WTC11 (cell line): ENCODE results near the gene TAAR2. TPM values are rescaled to one million over a fixed set of nuclear protein-coding genes. Genes with fewer than 3 reads are reported as not detected.

Experiments
- ATAC-seq: fragments of 200-7000 bp; cut with Tn5 transposase; 2 replicates; pipeline ENCODE4 v1.10.0; 2021; ENCODE audit warnings: mild to moderate bottlenecking, moderate library complexity
- CTCF ChIA-PET: fragments of 300-600 bp; sonication (Branson Sonifier 250); formaldehyde crosslinking; loops from one replicate; lab custom pipeline; 2021; ENCODE audit warnings: antibody characterized with exemption; lab: Charles Lee
- POLR2A ChIA-PET: fragments of 350-600 bp; sonication (Branson Sonifier 250); formaldehyde crosslinking; loops from one replicate; lab custom pipeline; 2021; ENCODE audit warnings: antibody characterized with exemption; lab: Charles Lee
- DNase-seq: peaks from one replicate; pipeline ENCODE4 v3.0.0; 2021; ENCODE audit warnings: low spot score
- H3K27ac Mint-ChIP-seq: 2 replicates; pipeline ENCODE4 v1.8.0; 2021; ENCODE audit warnings: mixed read lengths
- H3K27me3 Mint-ChIP-seq: 2 replicates; pipeline ENCODE4 v1.8.0; 2021; ENCODE audit warnings: low read depth, mild to moderate bottlenecking, moderate library complexity, mixed read lengths
- H3K36me3 Mint-ChIP-seq: 2 replicates; pipeline ENCODE4 v1.8.0; 2021; ENCODE audit warnings: mixed read lengths
- H3K4me1 Mint-ChIP-seq: 2 replicates; pipeline ENCODE4 v1.8.0; 2022; ENCODE audit warnings: mixed read lengths
- H3K4me3 Mint-ChIP-seq: 2 replicates; pipeline ENCODE4 v1.8.0; 2021; ENCODE audit warnings: mild to moderate bottlenecking, moderate library complexity, mixed read lengths
- H3K9me3 Mint-ChIP-seq: 2 replicates; pipeline ENCODE4 v1.8.0; 2021; ENCODE audit warnings: mixed read lengths
- AR ChIP-seq: fragments of 250-450 bp; sonication (Bioruptor Pico); IDR thresholded peaks from 2 replicates; pipeline ENCODE4 v1.9.0; 2021; ENCODE audit warnings: mild to moderate bottlenecking
- CBFB ChIP-seq: sonication (generic); formaldehyde crosslinking; IDR thresholded peaks from 2 replicates; pipeline ENCODE4 v1.8.1; 2022; ENCODE audit warnings: mild to moderate bottlenecking, low read depth, missing genetic modification reagents
- CDX4 ChIP-seq: fragments of 250-450 bp; sonication (Bioruptor Pico); IDR thresholded peaks from 2 replicates; pipeline ENCODE4 v1.9.0; 2021; ENCODE audit warnings: moderate library complexity, mild to moderate bottlenecking, inconsistent platforms, borderline replicate concordance
- CREM ChIP-seq: sonication (generic); formaldehyde crosslinking; IDR thresholded peaks from 2 replicates; pipeline ENCODE4 v1.8.1; 2022; ENCODE audit warnings: mild to moderate bottlenecking, missing genetic modification reagents, moderate library complexity
- ESRRA ChIP-seq: sonication (generic); formaldehyde crosslinking; IDR thresholded peaks from 2 replicates; pipeline ENCODE4 v1.8.1; 2022; ENCODE audit warnings: mild to moderate bottlenecking, missing genetic modification reagents, borderline replicate concordance
- GRHL2 ChIP-seq: fragments of 250-450 bp; sonication (Bioruptor Pico); IDR thresholded peaks from 2 replicates; pipeline ENCODE4 v1.8.0; 2022; ENCODE audit warnings: mild to moderate bottlenecking, moderate library complexity; ENCODE audit not compliant: insufficient replicate concordance, severe bottlenecking
- MXD4 ChIP-seq: fragments of 250-450 bp; sonication (Bioruptor Pico); IDR thresholded peaks from 2 replicates; pipeline ENCODE4 v1.8.0; 2021; ENCODE audit warnings: mild to moderate bottlenecking, moderate library complexity, borderline replicate concordance
- MYBL2 ChIP-seq: sonication (generic); formaldehyde crosslinking; IDR thresholded peaks from 2 replicates; pipeline ENCODE4 v1.8.1; 2023; ENCODE audit warnings: mild to moderate bottlenecking, moderate library complexity, missing genetic modification reagents
- NFE2L1 ChIP-seq: sonication (generic); formaldehyde crosslinking; IDR thresholded peaks from 2 replicates; pipeline ENCODE4 v1.8.1; 2023; ENCODE audit warnings: missing genetic modification reagents
- PRRX2 ChIP-seq: fragments of 250-450 bp; sonication (Bioruptor Pico); IDR thresholded peaks from 2 replicates; pipeline ENCODE4 v1.8.0; 2021; ENCODE audit warnings: mild to moderate bottlenecking
- SMAD4 ChIP-seq: sonication (generic); formaldehyde crosslinking; IDR thresholded peaks from 2 replicates; pipeline ENCODE4 v1.8.0; 2022; ENCODE audit warnings: mild to moderate bottlenecking, missing genetic modification reagents
- SOX15 ChIP-seq: fragments of 250-450 bp; sonication (Bioruptor Pico); IDR thresholded peaks from 2 replicates; pipeline ENCODE4 v1.9.0; 2021; ENCODE audit warnings: mild to moderate bottlenecking
- STAT6 ChIP-seq: sonication (generic); formaldehyde crosslinking; conservative IDR thresholded peaks from 2 replicates; pipeline ENCODE4 v1.8.1; 2023; ENCODE audit warnings: mild to moderate bottlenecking, low read depth, missing genetic modification reagents, moderate library complexity
- TCF7 ChIP-seq: sonication (generic); formaldehyde crosslinking; IDR thresholded peaks from 2 replicates; pipeline ENCODE4 v1.8.0; 2022; ENCODE audit warnings: mild to moderate bottlenecking, low read depth, missing genetic modification reagents, moderate library complexity
- ZNF396 ChIP-seq: fragments of 250-450 bp; sonication (Bioruptor Pico); IDR thresholded peaks from 2 replicates; pipeline ENCODE4 v1.8.0; 2021; ENCODE audit warnings: mild to moderate bottlenecking, moderate library complexity, borderline replicate concordance
- ZNF532 ChIP-seq: fragments of 250-450 bp; sonication (Bioruptor Pico); IDR thresholded peaks from 2 replicates; pipeline ENCODE4 v1.9.0; 2021; ENCODE audit warnings: mild to moderate bottlenecking, borderline replicate concordance
- ZSCAN18 ChIP-seq: fragments of 250-450 bp; sonication (Bioruptor Pico); IDR thresholded peaks from 2 replicates; pipeline ENCODE4 v2.1.2; 2022; ENCODE audit warnings: mild to moderate bottlenecking, moderate library complexity
- total RNA-seq: library from RNA; stranded (reverse); gene quantifications from 3 replicates; pipeline ENCODE4 v1.2.3, GENCODE V29; 2021
- TF ChIP-seq, protein P1 (sequence below): sonication (generic); formaldehyde crosslinking; IDR thresholded peaks from 2 replicates; pipeline ENCODE4 v1.8.1; 2023; ENCODE audit warnings: mild to moderate bottlenecking, moderate library complexity, missing genetic modification reagents
- TF ChIP-seq, protein P2 (sequence below): sonication (generic); formaldehyde crosslinking; IDR thresholded peaks from 2 replicates; pipeline ENCODE4 v1.8.1; 2023; ENCODE audit warnings: mild to moderate bottlenecking, missing genetic modification reagents, moderate library complexity

Gene TAAR2
- total RNA-seq, 1 experiment from 2014 or later = not detected

- TF ChIP-seq ZNF532 (CRISPR knock-in tag) (no peak), MYBL2 (CRISPR knock-in tag) (no peak)
Observed at GRCh38 chr6:132611616-132612015, 12.5 kb downstream of the TAAR2 start (continued).

GRCh38 chr6:132607544-132608233 is 16.4 kb downstream of the TAAR2 start:
- H3K27ac Mint-ChIP-seq = no peak overlapping the region
- H3K4me1 Mint-ChIP-seq = no peaks in the 10 kb centered on the region
- CTCF ChIA-PET = no interaction called here
- DNase-seq (no peak), ATAC-seq (no peak)
- H3K4me3 Mint-ChIP-seq = no peak overlapping the region
- H3K36me3 Mint-ChIP-seq = no peaks in the 10 kb centered on the region
- peaks cover 5% of the 10 kb centered on the region; the same call in 1 of the 2 replicates for H3K9me3 Mint-ChIP-seq
- H3K27me3 Mint-ChIP-seq = no peaks in the 10 kb centered on the region
- POLR2A ChIA-PET = no interaction called here
- TF ChIP-seq SMAD4 (no peak), ZNF396 (CRISPR knock-in tag) (no peak), TCF7 (CRISPR knock-in tag) (no peak), ZSCAN18 (CRISPR knock-in tag) (no peak), AR (CRISPR knock-in tag) (no peak), CREM (CRISPR knock-in tag) (no peak), NFE2L1 (CRISPR knock-in tag) (no peak), MXD4 (CRISPR knock-in tag) (no peak), STAT6 (CRISPR knock-in tag) (no peak), CDX4 (no peak), SOX15 (no peak), CBFB (CRISPR knock-in tag) (no peak), PRRX2 (CRISPR knock-in tag) (no peak), GRHL2 (CRISPR knock-in tag) (no peak), ESRRA (no peak)
- TF ChIP-seq, protein P1, sequence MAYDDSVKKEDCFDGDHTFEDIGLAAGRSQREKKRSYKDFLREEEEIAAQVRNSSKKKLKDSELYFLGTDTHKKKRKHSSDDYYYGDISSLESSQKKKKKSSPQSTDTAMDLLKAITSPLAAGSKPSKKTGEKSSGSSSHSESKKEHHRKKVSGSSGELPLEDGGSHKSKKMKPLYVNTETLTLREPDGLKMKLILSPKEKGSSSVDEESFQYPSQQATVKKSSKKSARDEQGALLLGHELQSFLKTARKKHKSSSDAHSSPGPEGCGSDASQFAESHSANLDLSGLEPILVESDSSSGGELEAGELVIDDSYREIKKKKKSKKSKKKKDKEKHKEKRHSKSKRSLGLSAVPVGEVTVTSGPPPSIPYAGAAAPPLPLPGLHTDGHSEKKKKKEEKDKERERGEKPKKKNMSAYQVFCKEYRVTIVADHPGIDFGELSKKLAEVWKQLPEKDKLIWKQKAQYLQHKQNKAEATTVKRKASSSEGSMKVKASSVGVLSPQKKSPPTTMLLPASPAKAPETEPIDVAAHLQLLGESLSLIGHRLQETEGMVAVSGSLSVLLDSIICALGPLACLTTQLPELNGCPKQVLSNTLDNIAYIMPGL = no peak
- TF ChIP-seq, protein P2, sequence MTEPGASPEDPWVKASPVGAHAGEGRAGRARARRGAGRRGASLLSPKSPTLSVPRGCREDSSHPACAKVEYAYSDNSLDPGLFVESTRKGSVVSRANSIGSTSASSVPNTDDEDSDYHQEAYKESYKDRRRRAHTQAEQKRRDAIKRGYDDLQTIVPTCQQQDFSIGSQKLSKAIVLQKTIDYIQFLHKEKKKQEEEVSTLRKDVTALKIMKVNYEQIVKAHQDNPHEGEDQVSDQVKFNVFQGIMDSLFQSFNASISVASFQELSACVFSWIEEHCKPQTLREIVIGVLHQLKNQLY (CRISPR knock-in tag) = no peak
